Measurements from ENCODE around the gene CHAF1A.

Gene CHAF1A

GRCh38 chr19:4428326-4428975 lies 26.0 kb downstream of the CHAF1A start:
- H3K4me1 ChIP-seq (ENCODE audit: insufficient read depth, low read length) = no peaks in the 10 kb centered on the region
- no peak overlapping the region for H3K27ac ChIP-seq (ENCODE audit: low read depth, low read length)
- no peaks in the 10 kb centered on the region for H3K27me3 ChIP-seq (ENCODE audit: control insufficient read depth in 1 of 2, insufficient read depth in 2 of 2, low read length in 2 of 2)
- H3K9ac ChIP-seq (ENCODE audit: low read length) = no peak overlapping the region
- H3K4me3 ChIP-seq (ENCODE audit: low read depth in 1 of 2, low read length in 2 of 2) = no peak overlapping the region
- H3K36me3 ChIP-seq (ENCODE audit: insufficient read depth, low read length) = no peaks in the 10 kb centered on the region
- H3K9me3 ChIP-seq (ENCODE audit: low read length) = no peaks in the 10 kb centered on the region

- Histone ChIP-seq H3K4me3 (ENCODE audit: low read depth in 1 of 2, low read length in 2 of 2) (no peak overlapping the region), H3K9me3 (ENCODE audit: low read length) (no peaks in the 10 kb centered on the region), H3K36me3 (ENCODE audit: insufficient read depth, low read length) (no peaks in the 10 kb centered on the region), H3K9ac (ENCODE audit: low read length) (no peak overlapping the region), H3K27me3 (ENCODE audit: control insufficient read depth in 1 of 2, insufficient read depth in 2 of 2, low read length in 2 of 2) (no peaks in the 10 kb centered on the region), H3K4me1 (ENCODE audit: insufficient read depth, low read length) (no peaks in the 10 kb centered on the region), H3K27ac (ENCODE audit: low read depth, low read length) (no peak overlapping the region)
These were observed 26.8 kb downstream of the CHAF1A start for GRCh38 chr19:4429256-4429655.

- Histone ChIP-seq H3K9me3 (ENCODE audit: low read length) (no peaks in the 10 kb centered on the region), H3K9ac (ENCODE audit: low read length) (no peak overlapping the region), H3K36me3 (ENCODE audit: insufficient read depth, low read length) (no peaks in the 10 kb centered on the region), H3K27me3 (ENCODE audit: control insufficient read depth in 1 of 2, insufficient read depth in 2 of 2, low read length in 2 of 2) (no peaks in the 10 kb centered on the region), H3K27ac (ENCODE audit: low read depth, low read length) (no peak overlapping the region), H3K4me3 (ENCODE audit: low read depth in 1 of 2, low read length in 2 of 2) (no peak overlapping the region), H3K4me1 (ENCODE audit: insufficient read depth, low read length) (no peaks in the 10 kb centered on the region)
These were observed 27.3 kb downstream of the CHAF1A start for GRCh38 chr19:4429771-4430171.

GRCh38 chr19:4430760-4431159 lies 28.3 kb downstream of the CHAF1A start:
- no peak overlapping the region for H3K27ac ChIP-seq (ENCODE audit: low read depth, low read length)
- no peak overlapping the region for H3K9ac ChIP-seq (ENCODE audit: low read length)
- H3K4me1 ChIP-seq (ENCODE audit: insufficient read depth, low read length) = no peaks in the 10 kb centered on the region
- H3K36me3 ChIP-seq (ENCODE audit: insufficient read depth, low read length) = no peaks in the 10 kb centered on the region
- H3K27me3 ChIP-seq (ENCODE audit: control insufficient read depth in 1 of 2, insufficient read depth in 2 of 2, low read length in 2 of 2) = no peaks in the 10 kb centered on the region
- no peak overlapping the region for H3K4me3 ChIP-seq (ENCODE audit: low read depth in 1 of 2, low read length in 2 of 2)
- no peaks in the 10 kb centered on the region for H3K9me3 ChIP-seq (ENCODE audit: low read length)

- H3K4me1 ChIP-seq (ENCODE audit: insufficient read depth, low read length) = no peaks in the 10 kb centered on the region
- no peak overlapping the region for H3K27ac ChIP-seq (ENCODE audit: low read depth, low read length)
These were observed 28.9 kb downstream of the CHAF1A start for GRCh38 chr19:4431296-4431695.

GRCh38 chr19:4431808-4432674 lies 29.6 kb downstream of the CHAF1A start:
- Histone ChIP-seq H3K36me3 (ENCODE audit: insufficient read depth, low read length) (no peaks in the 10 kb centered on the region), H3K27ac (ENCODE audit: low read depth, low read length) (no peak overlapping the region)

More at GRCh38 chr19:4431296-4431695, 28.9 kb downstream of the CHAF1A start:
- Histone ChIP-seq H3K9me3 (ENCODE audit: low read length) (no peaks in the 10 kb centered on the region), H3K9ac (ENCODE audit: low read length) (no peak overlapping the region), H3K36me3 (ENCODE audit: insufficient read depth, low read length) (no peaks in the 10 kb centered on the region), H3K27me3 (ENCODE audit: control insufficient read depth in 1 of 2, insufficient read depth in 2 of 2, low read length in 2 of 2) (no peaks in the 10 kb centered on the region), H3K4me3 (ENCODE audit: low read depth in 1 of 2, low read length in 2 of 2) (no peak overlapping the region)

GRCh38 chr19:4432918-4433506 lies 30.6 kb downstream of the CHAF1A start:
- Histone ChIP-seq H3K27ac (ENCODE audit: low read depth, low read length) (no peak overlapping the region), H3K4me1 (ENCODE audit: insufficient read depth, low read length) (no peaks in the 10 kb centered on the region), H3K36me3 (ENCODE audit: insufficient read depth, low read length) (no peaks in the 10 kb centered on the region), H3K4me3 (ENCODE audit: low read depth in 1 of 2, low read length in 2 of 2) (no peak overlapping the region), H3K9me3 (ENCODE audit: low read length) (no peaks in the 10 kb centered on the region), H3K9ac (ENCODE audit: low read length) (no peak overlapping the region), H3K27me3 (ENCODE audit: control insufficient read depth in 1 of 2, insufficient read depth in 2 of 2, low read length in 2 of 2) (no peaks in the 10 kb centered on the region)

More at GRCh38 chr19:4431808-4432674, 29.6 kb downstream of the CHAF1A start:
- Histone ChIP-seq H3K4me3 (ENCODE audit: low read depth in 1 of 2, low read length in 2 of 2) (no peak overlapping the region), H3K9me3 (ENCODE audit: low read length) (no peaks in the 10 kb centered on the region), H3K9ac (ENCODE audit: low read length) (no peak overlapping the region), H3K27me3 (ENCODE audit: control insufficient read depth in 1 of 2, insufficient read depth in 2 of 2, low read length in 2 of 2) (no peaks in the 10 kb centered on the region), H3K4me1 (ENCODE audit: insufficient read depth, low read length) (no peaks in the 10 kb centered on the region)

- H3K4me1 ChIP-seq (ENCODE audit: insufficient read depth, low read length) = no peaks in the 10 kb centered on the region
- no peak overlapping the region for H3K4me3 ChIP-seq (ENCODE audit: low read depth in 1 of 2, low read length in 2 of 2)
- H3K36me3 ChIP-seq (ENCODE audit: insufficient read depth, low read length) = no peaks in the 10 kb centered on the region
- no peaks in the 10 kb centered on the region for H3K9me3 ChIP-seq (ENCODE audit: low read length)
- H3K27ac ChIP-seq (ENCODE audit: low read depth, low read length) = no peak overlapping the region
- no peaks in the 10 kb centered on the region for H3K27me3 ChIP-seq (ENCODE audit: control insufficient read depth in 1 of 2, insufficient read depth in 2 of 2, low read length in 2 of 2)
- no peak overlapping the region for H3K9ac ChIP-seq (ENCODE audit: low read length)
These were observed 32.0 kb downstream of the CHAF1A start for GRCh38 chr19:4434391-4434790.

- Histone ChIP-seq H3K9me3 (ENCODE audit: low read length) (no peaks in the 10 kb centered on the region), H3K4me3 (ENCODE audit: low read depth in 1 of 2, low read length in 2 of 2) (no peak overlapping the region), H3K27me3 (ENCODE audit: control insufficient read depth in 1 of 2, insufficient read depth in 2 of 2, low read length in 2 of 2) (no peaks in the 10 kb centered on the region), H3K36me3 (ENCODE audit: insufficient read depth, low read length) (no peaks in the 10 kb centered on the region), H3K27ac (ENCODE audit: low read depth, low read length) (no peak overlapping the region), H3K9ac (ENCODE audit: low read length) (no peak overlapping the region), H3K4me1 (ENCODE audit: insufficient read depth, low read length) (no peaks in the 10 kb centered on the region)
These were observed 33.8 kb downstream of the CHAF1A start for GRCh38 chr19:4436231-4436630.

GRCh38 chr19:4437103-4437502 lies 34.7 kb downstream of the CHAF1A start:
- Histone ChIP-seq H3K9me3 (ENCODE audit: low read length) (no peaks in the 10 kb centered on the region), H3K36me3 (ENCODE audit: insufficient read depth, low read length) (no peaks in the 10 kb centered on the region), H3K27ac (ENCODE audit: low read depth, low read length) (no peak overlapping the region), H3K27me3 (ENCODE audit: control insufficient read depth in 1 of 2, insufficient read depth in 2 of 2, low read length in 2 of 2) (no peaks in the 10 kb centered on the region), H3K9ac (ENCODE audit: low read length) (no peak overlapping the region), H3K4me3 (ENCODE audit: low read depth in 1 of 2, low read length in 2 of 2) (no peak overlapping the region), H3K4me1 (ENCODE audit: insufficient read depth, low read length) (no peaks in the 10 kb centered on the region)

GRCh38 chr19:4439243-4439642 lies 36.8 kb downstream of the CHAF1A start:
- Histone ChIP-seq H3K36me3 (ENCODE audit: insufficient read depth, low read length) (no peaks in the 10 kb centered on the region), H3K4me1 (ENCODE audit: insufficient read depth, low read length) (no peaks in the 10 kb centered on the region), H3K9me3 (ENCODE audit: low read length) (no peaks in the 10 kb centered on the region), H3K4me3 (ENCODE audit: low read depth in 1 of 2, low read length in 2 of 2) (no peak overlapping the region), H3K27me3 (ENCODE audit: control insufficient read depth in 1 of 2, insufficient read depth in 2 of 2, low read length in 2 of 2) (no peaks in the 10 kb centered on the region), H3K9ac (ENCODE audit: low read length) (no peak overlapping the region), H3K27ac (ENCODE audit: low read depth, low read length) (no peak overlapping the region)

Measured in muscle layer of colon (tissue), 2 donors.